ENCODE results near the gene ZNF732.

ZNF732 gene

DNA sequence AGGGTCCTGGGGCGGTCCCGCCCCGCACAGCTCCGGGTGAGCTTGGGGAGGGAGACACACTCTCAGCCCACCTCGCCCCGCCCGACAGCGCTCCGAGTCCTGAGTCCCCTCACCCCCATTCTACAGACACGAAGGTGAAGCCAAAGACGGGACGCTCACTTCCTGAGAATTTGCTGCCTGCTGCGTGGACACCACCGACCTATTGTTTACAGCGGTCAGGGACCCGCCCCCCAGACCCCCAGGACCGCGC, 31.5 kb upstream of the ZNF732 start:
- DNase-seq (ENCODE audit: low read depth, low spot score), result no peak
- TF ChIP-seq CTCF (IDR thresholded peaks at IDR 0.05; ENCODE audit: insufficient read depth, low read length, missing control alignments), result no peak
- H3K4me3 ChIP-seq (ENCODE audit: low read depth, low read length), result peak overlapping the region; percentile 87
- CTCF ChIA-PET, result interaction anchor here (0.9 kb wide), 1 partner anchor 9 kb away, joined by 3 read pairs; no protein-coding TSS in a partner anchor
- POLR2A ChIA-PET, result no interaction called here

DNA sequence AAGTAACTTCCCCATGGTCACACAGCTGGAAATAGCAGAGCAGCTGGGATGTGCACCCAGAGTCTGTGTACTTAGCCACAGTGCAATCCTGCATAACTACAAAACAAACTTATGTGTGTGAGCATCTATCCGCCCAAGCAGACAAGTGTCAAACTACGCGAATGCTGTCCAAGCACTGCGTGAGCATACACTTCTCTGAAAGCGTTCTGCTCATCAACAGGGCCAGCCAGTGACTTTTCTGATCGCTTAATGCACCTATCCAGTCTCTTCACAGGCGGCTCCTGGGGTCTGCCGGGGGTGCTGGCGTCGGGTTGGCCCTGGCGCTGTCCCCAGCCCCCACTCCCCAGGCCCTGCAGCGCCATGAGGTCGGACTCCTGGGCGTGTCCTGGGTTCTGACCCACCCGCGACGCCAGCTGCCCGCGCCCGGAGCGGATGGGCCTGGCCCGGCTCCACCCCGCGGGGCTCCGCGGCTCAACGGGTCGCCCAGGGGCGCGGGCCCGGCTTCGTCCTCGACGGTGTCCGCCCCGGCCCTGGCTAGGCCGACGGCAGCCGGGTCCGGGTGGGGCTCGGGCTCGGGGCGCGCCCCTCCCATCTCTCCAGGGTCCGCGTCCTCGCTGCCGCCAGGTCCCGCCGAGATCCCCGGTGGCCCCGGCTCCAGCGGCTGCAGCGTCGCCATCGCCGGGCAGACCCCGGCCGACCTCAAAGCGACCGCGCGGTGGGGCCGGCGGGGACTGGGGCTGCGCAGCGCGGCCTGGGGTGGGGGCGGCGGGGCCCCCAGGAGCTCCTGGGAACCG, 31.0 kb upstream of the ZNF732 start:
- ChIA-PET CTCF (interaction anchor here (0.9 kb wide), 1 partner anchor 8 kb away, joined by 3 read pairs; no protein-coding TSS in a partner anchor), POLR2A (no interaction called here)
- TF ChIP-seq CTCF (IDR thresholded peaks at IDR 0.05; ENCODE audit: insufficient read depth, low read length, missing control alignments), result no peak
- peak overlapping the region; percentile 87 for H3K4me3 ChIP-seq (ENCODE audit: low read depth, low read length)
- no peak for DNase-seq (ENCODE audit: low read depth, low spot score)

DNA sequence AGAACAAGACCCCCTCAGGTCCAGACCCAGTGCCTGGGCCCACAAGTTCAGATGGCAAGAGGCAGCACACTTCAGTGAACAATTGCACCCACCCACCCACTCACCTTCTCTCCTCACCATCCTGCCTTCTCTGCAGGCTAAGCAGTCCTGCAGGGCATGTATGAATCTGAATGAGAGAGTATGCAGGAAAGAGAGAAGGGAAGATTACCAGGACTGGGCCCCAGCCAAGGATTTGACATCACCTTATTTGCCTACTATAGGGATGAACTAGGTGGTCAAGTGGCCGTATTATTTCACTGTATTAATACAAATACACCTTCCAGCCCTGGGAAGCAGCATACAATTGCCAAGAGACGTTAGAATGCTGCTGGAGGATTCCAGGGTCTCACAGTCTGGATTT, 30.2 kb upstream of the ZNF732 start:
- ChIA-PET CTCF (no interaction called here), POLR2A (no interaction called here)
- DNase-seq (ENCODE audit: low read depth, low spot score), result no peak
- H3K4me3 ChIP-seq (ENCODE audit: low read depth, low read length), result no peak overlapping the region
- no peak for TF ChIP-seq CTCF (IDR thresholded peaks at IDR 0.05; ENCODE audit: insufficient read depth, low read length, missing control alignments)

GRCh38 chr4:328729-329128, 23.5 kb upstream of the ZNF732 start:
- H3K4me3 ChIP-seq (ENCODE audit: low read depth, low read length), result no peak overlapping the region
- no peak for DNase-seq (ENCODE audit: low read depth, low spot score)
- CTCF ChIA-PET, result interaction anchor here (1.3 kb wide), 1 partner anchor 8 kb away, joined by 3 read pairs; no protein-coding TSS in a partner anchor
- POLR2A ChIA-PET, result no interaction called here
- TF ChIP-seq CTCF (IDR thresholded peaks at IDR 0.05; ENCODE audit: insufficient read depth, low read length, missing control alignments), result no peak

- TF ChIP-seq CTCF (IDR thresholded peaks at IDR 0.05; ENCODE audit: insufficient read depth, low read length, missing control alignments), result no peak
- no peak overlapping the region for H3K4me3 ChIP-seq (ENCODE audit: low read depth, low read length)
- ChIA-PET POLR2A (no interaction called here), CTCF (no interaction called here)
- no peak for DNase-seq (ENCODE audit: low read depth, low spot score)
Measured at GRCh38 chr4:314296-314903, 9.1 kb upstream of the ZNF732 start.

- no peak for DNase-seq (ENCODE audit: low read depth, low spot score)
- ChIA-PET CTCF (no interaction called here), POLR2A (no interaction called here)
- no peak overlapping the region for H3K4me3 ChIP-seq (ENCODE audit: low read depth, low read length)
- no peak for TF ChIP-seq CTCF (IDR thresholded peaks at IDR 0.05; ENCODE audit: insufficient read depth, low read length, missing control alignments)
Measured at GRCh38 chr4:309807-310206, 4.5 kb upstream of the ZNF732 start.
